HG03439 (cell line): ENCODE data around the gene FAM216B.
"Not testable (repeated sequence)": the region's sequence is repeated elsewhere in the genome, so short reads cannot be mapped to it uniquely, and the experiment has no call there.

Experiments
- ATAC-seq: cut with Tn5 transposase; IDR thresholded peaks from one replicate; pipeline ENCODE4 v1.9.1; 2021; ENCODE audit warnings: mild to moderate bottlenecking, moderate library complexity; ENCODE audit not compliant: unreplicated experiment

Gene FAM216B

GRCh38 chr13:42777467-42777866 is 3.9 kb upstream of the FAM216B start:
- ATAC-seq, result no peak

GRCh38 chr13:42780044-42780443 is 1.3 kb upstream of the FAM216B start:
- ATAC-seq, result no peak

- ATAC-seq, result no peak
Measured at GRCh38 chr13:42786715-42787114, 5.3 kb downstream of the FAM216B start.

GRCh38 chr13:42788601-42789000 is 7.2 kb downstream of the FAM216B start:
- no peak for ATAC-seq

GRCh38 chr13:42792154-42792553 is 10.8 kb downstream of the FAM216B start:
- no peak for ATAC-seq

- no peak for ATAC-seq
Measured at GRCh38 chr13:42794577-42795275, 13.3 kb downstream of the FAM216B start.

GRCh38 chr13:42795666-42796065 is 14.3 kb downstream of the FAM216B start:
- no peak for ATAC-seq

- ATAC-seq, result no peak
Measured at GRCh38 chr13:42796747-42797356, 15.5 kb downstream of the FAM216B start.

- no peak for ATAC-seq
Measured at GRCh38 chr13:42798118-42798517, 16.7 kb downstream of the FAM216B start.

GRCh38 chr13:42800109-42800643 is 18.8 kb downstream of the FAM216B start:
- no peak for ATAC-seq

GRCh38 chr13:42803563-42804204 is 22.3 kb downstream of the FAM216B start:
- ATAC-seq, result no peak

GRCh38 chr13:42804244-42804874 is 23.0 kb downstream of the FAM216B start:
- no peak for ATAC-seq

- no peak for ATAC-seq
Measured at GRCh38 chr13:42807241-42807640, 25.9 kb downstream of the FAM216B start.

- no peak for ATAC-seq
Measured at GRCh38 chr13:42807866-42808265, 26.5 kb downstream of the FAM216B start.

- ATAC-seq, result no peak
Measured at GRCh38 chr13:42808341-42808940, 27.1 kb downstream of the FAM216B start.

- no peak for ATAC-seq
Measured at GRCh38 chr13:42812316-42812715, 30.9 kb downstream of the FAM216B start.

GRCh38 chr13:42814868-42815267 is 33.5 kb downstream of the FAM216B start:
- ATAC-seq, result no peak

- no peak for ATAC-seq
Measured at GRCh38 chr13:42815681-42816080, 34.3 kb downstream of the FAM216B start.

GRCh38 chr13:42816538-42816937 is 35.2 kb downstream of the FAM216B start:
- no peak for ATAC-seq

- not testable (repeated sequence) for ATAC-seq
Measured at GRCh38 chr13:42819687-42820086, 38.3 kb downstream of the FAM216B start.

GRCh38 chr13:42820451-42820850 is 39.1 kb downstream of the FAM216B start:
- no peak for ATAC-seq
